Measurements from ENCODE around the gene GRM5.
"Not testable (repeated sequence)": the region's sequence is repeated elsewhere in the genome, so short reads cannot be mapped to it uniquely, and the experiment has no call there.

The GRM5 gene

DNA sequence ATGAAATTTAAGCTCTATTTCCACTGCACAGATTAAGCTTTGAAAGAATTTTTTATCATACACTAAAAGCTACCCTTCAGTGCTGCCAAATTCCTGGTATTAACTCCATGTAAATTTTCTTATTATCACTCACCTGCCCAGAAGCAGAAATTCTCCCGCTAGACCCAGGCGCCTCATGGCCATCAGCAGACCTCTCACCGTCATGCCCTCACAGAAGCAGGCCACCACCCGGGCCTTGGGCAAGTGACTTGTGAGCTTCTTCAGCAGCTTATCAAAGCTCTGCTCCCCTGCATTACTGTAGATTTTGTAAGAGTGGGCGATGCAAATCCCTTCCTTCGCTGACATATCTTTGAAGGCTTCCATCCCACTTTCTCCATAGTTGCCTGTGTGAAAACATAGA lies 216.0 kb downstream of the GRM5 start:
- not testable (repeated sequence) for H3K4me2 ChIP-seq (ENCODE audit: low read length); H3K27me3 ChIP-seq (ENCODE audit: control insufficient read depth, insufficient read depth, low read length); H3K9me3 ChIP-seq (ENCODE audit: control insufficient read depth, low read length); H3K79me2 ChIP-seq; H3K27ac ChIP-seq; H3K36me3 ChIP-seq (ENCODE audit: control insufficient read depth, insufficient read depth, low read length); H2AFZ ChIP-seq; H3K4me1 ChIP-seq; H3K4me3 ChIP-seq (ENCODE audit: low read depth, low read length); H3K9ac ChIP-seq

DNA sequence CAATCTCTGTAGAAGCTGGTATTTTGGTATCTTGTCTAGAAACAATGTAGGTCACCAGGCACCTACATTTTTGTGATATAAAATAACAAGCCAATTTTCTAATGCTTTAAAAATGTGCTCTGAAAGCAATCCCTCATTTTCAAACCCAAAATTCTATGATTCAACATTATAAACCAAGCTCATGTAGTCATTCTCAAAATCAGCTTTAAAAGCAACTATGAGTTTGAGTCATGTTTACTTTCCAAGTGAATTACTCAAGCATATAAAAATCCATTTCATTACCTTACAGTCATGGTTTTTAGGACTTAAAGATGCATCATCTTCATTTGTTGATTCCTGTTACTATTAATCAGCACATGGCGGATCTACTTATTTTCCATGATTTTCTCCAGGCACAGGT lies 216.4 kb downstream of the GRM5 start:
- Histone ChIP-seq H3K27ac (no peak overlapping the region), H3K4me3 (ENCODE audit: low read depth, low read length) (no peak overlapping the region), H3K36me3 (ENCODE audit: control insufficient read depth, insufficient read depth, low read length) (no peaks in the 10 kb centered on the region), H3K9me3 (ENCODE audit: control insufficient read depth, low read length) (no peaks in the 10 kb centered on the region), H2AFZ (no peak overlapping the region), H3K9ac (no peak overlapping the region), H3K79me2 (no peaks in the 10 kb centered on the region), H3K27me3 (ENCODE audit: control insufficient read depth, insufficient read depth, low read length) (no peaks in the 10 kb centered on the region), H3K4me2 (ENCODE audit: low read length) (no peak overlapping the region), H3K4me1 (no peaks in the 10 kb centered on the region)
- TF ChIP-seq, protein P1, sequence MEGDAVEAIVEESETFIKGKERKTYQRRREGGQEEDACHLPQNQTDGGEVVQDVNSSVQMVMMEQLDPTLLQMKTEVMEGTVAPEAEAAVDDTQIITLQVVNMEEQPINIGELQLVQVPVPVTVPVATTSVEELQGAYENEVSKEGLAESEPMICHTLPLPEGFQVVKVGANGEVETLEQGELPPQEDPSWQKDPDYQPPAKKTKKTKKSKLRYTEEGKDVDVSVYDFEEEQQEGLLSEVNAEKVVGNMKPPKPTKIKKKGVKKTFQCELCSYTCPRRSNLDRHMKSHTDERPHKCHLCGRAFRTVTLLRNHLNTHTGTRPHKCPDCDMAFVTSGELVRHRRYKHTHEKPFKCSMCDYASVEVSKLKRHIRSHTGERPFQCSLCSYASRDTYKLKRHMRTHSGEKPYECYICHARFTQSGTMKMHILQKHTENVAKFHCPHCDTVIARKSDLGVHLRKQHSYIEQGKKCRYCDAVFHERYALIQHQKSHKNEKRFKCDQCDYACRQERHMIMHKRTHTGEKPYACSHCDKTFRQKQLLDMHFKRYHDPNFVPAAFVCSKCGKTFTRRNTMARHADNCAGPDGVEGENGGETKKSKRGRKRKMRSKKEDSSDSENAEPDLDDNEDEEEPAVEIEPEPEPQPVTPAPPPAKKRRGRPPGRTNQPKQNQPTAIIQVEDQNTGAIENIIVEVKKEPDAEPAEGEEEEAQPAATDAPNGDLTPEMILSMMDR (IDR thresholded peaks at IDR 0.05), result no peak

DNA sequence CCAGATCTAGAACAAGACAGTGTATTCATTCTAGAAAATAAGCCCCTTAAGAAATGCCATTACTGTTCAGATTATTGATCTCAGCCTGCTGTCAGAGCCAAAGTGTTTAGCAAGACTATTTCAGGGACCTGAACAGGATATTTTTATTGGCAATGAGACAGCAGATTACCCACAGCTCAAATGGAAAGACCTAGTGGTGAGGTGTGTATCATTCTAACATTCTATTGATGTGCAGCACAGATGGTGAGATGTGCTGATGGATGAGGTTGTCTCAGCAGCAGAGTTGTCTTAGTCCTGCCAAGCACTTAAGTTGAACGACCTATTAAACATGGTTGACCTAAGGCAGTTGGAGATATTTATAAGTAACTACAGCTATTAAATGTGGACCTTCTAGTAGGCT lies 219.5 kb downstream of the GRM5 start:
- not testable (repeated sequence) for H3K36me3 ChIP-seq (ENCODE audit: control insufficient read depth, insufficient read depth, low read length); H2AFZ ChIP-seq; H3K4me2 ChIP-seq (ENCODE audit: low read length); H3K9me3 ChIP-seq (ENCODE audit: control insufficient read depth, low read length); H3K4me3 ChIP-seq (ENCODE audit: low read depth, low read length); H3K4me1 ChIP-seq; H3K9ac ChIP-seq; H3K27ac ChIP-seq; H3K27me3 ChIP-seq (ENCODE audit: control insufficient read depth, insufficient read depth, low read length); H3K79me2 ChIP-seq

DNA sequence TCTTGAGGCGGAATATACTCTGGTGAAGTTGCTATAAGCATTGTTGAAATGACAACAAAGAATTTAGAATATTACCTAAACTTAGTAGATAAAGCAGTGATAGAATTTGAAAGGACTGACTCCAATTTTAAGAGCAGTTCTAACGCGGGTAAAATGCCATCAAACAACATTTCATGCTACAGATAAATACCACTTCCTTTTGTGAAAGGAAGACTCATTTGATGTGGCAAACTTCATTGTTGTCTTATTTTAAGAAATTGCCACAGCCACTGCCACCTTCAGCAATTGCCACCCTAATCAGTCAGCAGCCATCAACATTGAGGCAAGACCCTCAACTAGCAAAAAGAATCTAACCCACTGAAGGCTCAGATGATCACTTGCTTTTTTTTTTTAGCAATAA lies 220.8 kb downstream of the GRM5 start:
- not testable (repeated sequence) for H3K27ac ChIP-seq; H3K36me3 ChIP-seq (ENCODE audit: control insufficient read depth, insufficient read depth, low read length); H3K79me2 ChIP-seq; H3K9ac ChIP-seq; H3K4me2 ChIP-seq (ENCODE audit: low read length); H3K27me3 ChIP-seq (ENCODE audit: control insufficient read depth, insufficient read depth, low read length); H2AFZ ChIP-seq; H3K4me3 ChIP-seq (ENCODE audit: low read depth, low read length); H3K4me1 ChIP-seq; H3K9me3 ChIP-seq (ENCODE audit: control insufficient read depth, low read length)

DNA sequence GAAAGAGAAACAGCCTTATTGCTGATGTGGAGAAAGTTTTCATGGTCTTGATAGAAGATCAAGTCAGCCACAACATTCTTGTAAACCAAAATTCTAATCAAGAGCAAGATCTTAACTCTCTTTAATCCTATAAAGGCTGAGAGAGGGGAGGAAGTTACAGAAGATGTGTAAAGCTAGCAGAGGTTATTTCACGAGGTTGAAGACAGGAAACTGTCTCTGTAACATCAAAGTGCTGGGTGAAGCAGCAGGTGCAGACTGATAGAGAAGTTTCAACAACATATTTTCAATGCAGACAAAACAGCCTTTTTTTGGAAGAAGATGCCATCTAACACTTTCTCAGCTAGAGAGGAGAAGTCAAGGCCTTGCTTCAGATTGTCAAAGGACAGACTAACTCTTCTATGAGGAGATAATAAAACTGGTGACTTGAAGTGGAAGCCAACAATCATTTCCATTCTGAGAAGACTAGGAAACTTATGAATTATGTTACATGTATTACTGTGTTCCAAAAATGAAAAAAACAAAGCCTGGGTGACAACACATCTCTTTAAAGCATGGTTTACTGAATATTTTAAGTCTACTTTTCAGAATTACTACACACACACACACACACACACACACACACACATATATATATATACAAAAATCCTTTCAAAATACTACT lies 221.9 kb downstream of the GRM5 start:
- not testable (repeated sequence) for H2AFZ ChIP-seq; H3K27ac ChIP-seq; H3K9me3 ChIP-seq (ENCODE audit: control insufficient read depth, low read length); H3K9ac ChIP-seq; H3K36me3 ChIP-seq (ENCODE audit: control insufficient read depth, insufficient read depth, low read length); H3K4me2 ChIP-seq (ENCODE audit: low read length); H3K4me1 ChIP-seq; H3K27me3 ChIP-seq (ENCODE audit: control insufficient read depth, insufficient read depth, low read length); H3K79me2 ChIP-seq; H3K4me3 ChIP-seq (ENCODE audit: low read depth, low read length)

DNA sequence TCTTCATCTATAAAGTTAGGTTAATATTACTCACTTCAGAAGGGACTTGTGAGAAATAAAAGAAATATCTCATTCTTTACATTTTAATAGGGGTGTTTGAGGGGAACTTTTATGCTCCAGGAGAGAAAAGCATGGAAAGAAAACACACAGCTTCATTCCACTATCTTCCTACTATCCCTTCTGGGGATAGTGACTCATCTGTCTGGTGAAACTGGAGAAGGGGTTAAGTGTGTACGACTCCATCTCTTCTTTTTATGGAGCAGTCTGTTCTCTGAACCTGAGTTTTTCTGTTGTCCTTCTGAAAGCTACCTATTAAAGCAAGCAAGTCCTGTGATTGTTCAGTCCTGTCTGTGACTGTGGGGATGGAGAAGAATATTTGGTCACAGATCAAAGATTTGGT lies 227.6 kb downstream of the GRM5 start:
- H3K36me3 ChIP-seq (ENCODE audit: control insufficient read depth, insufficient read depth, low read length); H3K79me2 ChIP-seq; H3K27ac ChIP-seq; H3K4me2 ChIP-seq (ENCODE audit: low read length); H3K9ac ChIP-seq; H2AFZ ChIP-seq; H3K4me1 ChIP-seq; H3K27me3 ChIP-seq (ENCODE audit: control insufficient read depth, insufficient read depth, low read length); H3K4me3 ChIP-seq (ENCODE audit: low read depth, low read length); H3K9me3 ChIP-seq (ENCODE audit: control insufficient read depth, low read length): not testable (repeated sequence)

DNA sequence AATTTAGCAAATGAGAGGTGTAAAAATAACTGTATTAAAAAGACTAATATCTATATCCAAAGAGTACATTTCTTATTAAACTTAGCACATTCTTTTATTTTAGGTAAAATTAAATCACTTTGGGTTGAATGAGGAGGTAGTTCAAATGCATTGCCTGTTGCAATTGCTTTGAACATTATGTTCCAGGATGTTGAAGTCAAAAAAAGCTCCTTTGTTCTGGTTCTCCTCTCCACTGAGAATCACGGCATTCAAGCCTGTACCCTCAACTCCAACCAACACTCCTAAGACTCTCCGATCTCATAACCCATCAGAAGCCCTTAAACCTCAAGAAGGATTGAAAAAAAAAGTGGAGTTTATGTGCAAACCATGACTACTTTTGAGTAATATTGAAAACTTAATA lies 230.1 kb downstream of the GRM5 start:
- H2AFZ ChIP-seq; H3K27me3 ChIP-seq (ENCODE audit: control insufficient read depth, insufficient read depth, low read length); H3K79me2 ChIP-seq; H3K4me2 ChIP-seq (ENCODE audit: low read length); H3K4me3 ChIP-seq (ENCODE audit: low read depth, low read length); H3K36me3 ChIP-seq (ENCODE audit: control insufficient read depth, insufficient read depth, low read length); H3K27ac ChIP-seq; H3K9me3 ChIP-seq (ENCODE audit: control insufficient read depth, low read length); H3K9ac ChIP-seq; H3K4me1 ChIP-seq: not testable (repeated sequence)

Measured in parathyroid adenoma (tissue), 2 donors.